ENCODE measurements around the gene FAM171A2.

GRCh38 chr17:44318077-44318892, 45.4 kb downstream of the FAM171A2 start:
- no peak for TF ChIP-seq CTCF (IDR thresholded peaks at IDR 0.05; ENCODE audit: low read depth, low read length, poor library complexity, severe bottlenecking)
- no peak for TF ChIP-seq EZH2phosphoT487 (IDR thresholded peaks at IDR 0.05; ENCODE audit: borderline replicate concordance, low read length)
